Right atrium auricular region (tissue), 2 donors: ENCODE measurements around the gene CCL19. TPM values are rescaled to one million over a fixed set of nuclear protein-coding genes. Genes with fewer than 3 reads are reported as not detected.
"Not testable (repeated sequence)": the region's sequence is repeated elsewhere in the genome, so short reads cannot be mapped to it uniquely, and the experiment has no call there.

ENCODE experiments used
- DNase-seq: peaks from one replicate; pipeline ENCODE4 v3.0.0-alpha.2; 2019; ENCODE audit warnings: low spot score
- H3K27ac ChIP-seq, 2 donors: fragments of 200-600 bp; sonication (generic); 1 replicate in 1 of 2; 2 replicates in 1 of 2; pipeline ENCODE4 v1.5.1; 2016 to 2019
- H3K27me3 ChIP-seq, 2 donors: fragments of 200-600 bp; sonication (generic); one replicate each; pipeline versions ENCODE4 v1.5.1 to v1.6.0; 2017 to 2019
- H3K36me3 ChIP-seq: fragments of 200-600 bp; sonication (generic); one replicate; pipeline ENCODE4 v1.5.1; 2016
- H3K4me1 ChIP-seq, 2 donors: fragments of 200-600 bp; sonication (generic); one replicate each; pipeline versions ENCODE4 v1.5.1 to v1.6.0; 2017 to 2019
- H3K4me3 ChIP-seq, 2 donors: fragments of 200-600 bp; sonication (generic); 1 replicate in 1 of 2; 2 replicates in 1 of 2; pipeline ENCODE4 v1.5.1; 2017 to 2019; ENCODE audit warnings: mild to moderate bottlenecking in 1 of 2, moderate library complexity in 1 of 2
- H3K9me3 ChIP-seq, 2 donors: fragments of 200-600 bp; sonication (generic); one replicate each; pipeline ENCODE4 v1.5.1; 2019
- CTCF ChIP-seq, 2 donors: fragments of 200-600 bp; sonication (generic); IDR thresholded peaks; one replicate each; pipeline ENCODE4 v1.5.1; 2019; ENCODE audit warnings: antibody characterized with exemption in 2 of 2
- total RNA-seq, 2 donors: library from RNA; depleted of rRNA; stranded (reverse); fragments of >200 nt; gene quantifications; one replicate each; pipeline ENCODE4 v1.1.0, GENCODE V29; 2016

The CCL19 gene
- total RNA-seq, 2 donors from 2014 or later = 0.63 TPM; not detected in 1

GRCh38 chr9:34723141-34723540, 32.1 kb upstream of the CCL19 start:
- H3K9me3 ChIP-seq = no peaks in the 10 kb centered on the region
- DNase-seq = no peak
- H3K27me3 ChIP-seq = no peaks in the 10 kb centered on the region
- no peak for TF ChIP-seq CTCF (IDR thresholded peaks at IDR 0.05)
- H3K4me3 ChIP-seq = no peak overlapping the region
- H3K27ac ChIP-seq = no peak overlapping the region
- no peaks in the 10 kb centered on the region for H3K4me1 ChIP-seq
- H3K36me3 ChIP-seq = no peaks in the 10 kb centered on the region

- not testable (repeated sequence) for H3K36me3 ChIP-seq, H3K9me3 ChIP-seq, DNase-seq, H3K27me3 ChIP-seq, H3K4me1 ChIP-seq, H3K4me3 ChIP-seq, H3K27ac ChIP-seq
These were observed 28.6 kb upstream of the CCL19 start for GRCh38 chr9:34719769-34720025.

- no peak for TF ChIP-seq CTCF (IDR thresholded peaks at IDR 0.05)
These were observed 28.1 kb upstream of the CCL19 start for GRCh38 chr9:34719021-34719768.

GRCh38 chr9:34717996-34718614, 27.0 kb upstream of the CCL19 start:
- DNase-seq = no peak
- Histone ChIP-seq H3K27me3 (no peaks in the 10 kb centered on the region), H3K36me3 (no peaks in the 10 kb centered on the region), H3K4me3 (no peak overlapping the region), H3K27ac (no peak overlapping the region), H3K9me3 (no peaks in the 10 kb centered on the region), H3K4me1 (no peaks in the 10 kb centered on the region)
- no peak for TF ChIP-seq CTCF (IDR thresholded peaks at IDR 0.05)

More at GRCh38 chr9:34719021-34719768, 28.1 kb upstream of the CCL19 start:
- Histone ChIP-seq H3K27me3 (no peaks in the 10 kb centered on the region), H3K9me3 (no peaks in the 10 kb centered on the region), H3K27ac (no peak overlapping the region), H3K4me3 (no peak overlapping the region), H3K4me1 (no peaks in the 10 kb centered on the region), H3K36me3 (no peaks in the 10 kb centered on the region)
- DNase-seq = no peak

- no peaks in the 10 kb centered on the region for H3K4me1 ChIP-seq
- no peaks in the 10 kb centered on the region for H3K27me3 ChIP-seq
- no peaks in the 10 kb centered on the region for H3K9me3 ChIP-seq
- no peak overlapping the region for H3K4me3 ChIP-seq
- H3K27ac ChIP-seq = no peak overlapping the region
- H3K36me3 ChIP-seq = no peaks in the 10 kb centered on the region
- TF ChIP-seq CTCF (IDR thresholded peaks at IDR 0.05) = no peak
- DNase-seq = no peak
These were observed 25.6 kb upstream of the CCL19 start for GRCh38 chr9:34716711-34717110.

GRCh38 chr9:34715639-34716215, 24.7 kb upstream of the CCL19 start:
- H3K27me3 ChIP-seq = no peaks in the 10 kb centered on the region
- no peak overlapping the region for H3K27ac ChIP-seq
- DNase-seq = no peak
- TF ChIP-seq CTCF (IDR thresholded peaks at IDR 0.05) = no peak
- no peaks in the 10 kb centered on the region for H3K9me3 ChIP-seq
- no peak overlapping the region for H3K4me3 ChIP-seq
- no peaks in the 10 kb centered on the region for H3K36me3 ChIP-seq
- no peaks in the 10 kb centered on the region for H3K4me1 ChIP-seq
